GM06990 (cell line): ENCODE results near the gene TP53I11.
A peak's percentile ranks its signal among the peaks of the same experiment; 100 is the strongest.

Source experiments
- DNase-seq: peaks from one replicate; pipeline ENCODE4 v3.0.0-alpha.2; 2011; ENCODE audit not compliant: insufficient read length; ENCODE audit errors: extremely low read depth
- H3K27me3 ChIP-seq: replicated peaks from 2 replicates; pipeline ENCODE4 v1.6.0; 2011; ENCODE audit warnings: low read length; ENCODE audit not compliant: control insufficient read depth, insufficient read depth
- H3K36me3 ChIP-seq: 2 replicates; pipeline ENCODE4 v1.5.1; 2011; ENCODE audit warnings: low read length; ENCODE audit not compliant: control insufficient read depth, insufficient read depth
- H3K4me3 ChIP-seq: replicated peaks from 2 replicates; pipeline ENCODE4 v1.5.1; 2011; ENCODE audit warnings: low read depth, mild to moderate bottlenecking, control low read depth, low read length
- CTCF ChIP-seq: IDR thresholded peaks from 2 replicates; pipeline ENCODE4 v1.5.1; 2011; ENCODE audit warnings: low read length, control low read depth, mild to moderate bottlenecking, inconsistent platforms; ENCODE audit not compliant: insufficient read depth, poor library complexity, severe bottlenecking

Gene TP53I11

GRCh38 chr11:44940404-44940803 lies 10.3 kb downstream of the TP53I11 start:
- H3K4me3 ChIP-seq: no peak overlapping the region
- DNase-seq: no peak
- no peaks in the 10 kb centered on the region for H3K27me3 ChIP-seq
- no peak for TF ChIP-seq CTCF
- H3K36me3 ChIP-seq: no peaks in the 10 kb centered on the region

GRCh38 chr11:44939673-44940395 lies 10.8 kb downstream of the TP53I11 start:
- no peaks in the 10 kb centered on the region for H3K27me3 ChIP-seq
- H3K4me3 ChIP-seq: no peak overlapping the region
- DNase-seq: no peak
- TF ChIP-seq CTCF: no peak
- no peaks in the 10 kb centered on the region for H3K36me3 ChIP-seq

- DNase-seq: no peak
- no peak for TF ChIP-seq CTCF
- H3K36me3 ChIP-seq: no peaks in the 10 kb centered on the region
- H3K4me3 ChIP-seq: no peak overlapping the region
- no peaks in the 10 kb centered on the region; the same call in 1 of the 2 replicates for H3K27me3 ChIP-seq
Measured at GRCh38 chr11:44938066-44938691, 12.5 kb downstream of the TP53I11 start.

- no peak for DNase-seq
- no peak for TF ChIP-seq CTCF
- Histone ChIP-seq H3K27me3 (no peaks in the 10 kb centered on the region; the same call in 1 of the 2 replicates), H3K36me3 (no peaks in the 10 kb centered on the region), H3K4me3 (no peak overlapping the region)
Measured at GRCh38 chr11:44936951-44937543, 13.6 kb downstream of the TP53I11 start.

GRCh38 chr11:44936525-44936924 lies 14.2 kb downstream of the TP53I11 start:
- H3K36me3 ChIP-seq: no peaks in the 10 kb centered on the region
- DNase-seq: peak; percentile 56
- H3K27me3 ChIP-seq: no peaks in the 10 kb centered on the region; the same call in 1 of the 2 replicates
- no peak overlapping the region for H3K4me3 ChIP-seq
- peak; percentile 90 for TF ChIP-seq CTCF
